ENCODE results near the gene FRMD5. TPM values are rescaled to one million over a fixed set of nuclear protein-coding genes. Genes with fewer than 3 reads are reported as not detected.

Gene FRMD5
- polyA plus RNA-seq, 3 donors: not detected

DNA sequence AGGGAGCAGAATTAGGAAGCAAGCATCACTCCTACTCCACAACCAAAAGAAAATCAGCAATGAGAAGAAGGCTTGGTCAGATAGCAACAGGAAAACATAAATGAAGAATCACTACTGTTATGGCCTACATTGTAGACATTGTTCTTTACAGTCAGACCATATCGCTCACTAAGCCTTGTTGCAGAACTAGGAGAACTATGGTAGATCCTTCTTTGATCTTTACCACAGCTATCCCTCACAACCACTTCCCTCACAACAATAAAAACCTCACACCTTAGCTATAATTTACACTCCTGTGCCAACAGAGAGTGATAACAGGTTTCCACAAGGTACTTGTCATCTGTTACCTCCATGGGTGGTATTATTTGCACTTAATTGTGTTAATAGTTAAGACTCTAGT lies 241.7 kb downstream of the FRMD5 start:
- H3K4me1 ChIP-seq (ENCODE audit: control insufficient read depth in 1 of 2, insufficient read depth in 2 of 2, low read length in 2 of 2): no peaks in the 10 kb centered on the region
- Mint-ChIP-seq H3K36me3 (no peaks in the 10 kb centered on the region), H3K9me3 (no peaks in the 10 kb centered on the region), H3K27ac (no peak overlapping the region), H3K4me1 (no peaks in the 10 kb centered on the region), H3K27me3 (ENCODE audit: low read depth in 3 of 3) (peaks cover 3 to 16% (median 5%) of the 10 kb centered on the region in 3 donors), H3K4me3 (no peak overlapping the region)
- H3K4me3 ChIP-seq (replicated peaks in 1 of 3; ENCODE audit: low read depth in 2 of 3, low read length in 3 of 3): no peak overlapping the region
- intact Hi-C loops (cut with micrococcal nuclease): no loop called here
- no peak for DNase-seq
- no peaks in the 10 kb centered on the region for H3K36me3 ChIP-seq (replicated peaks in 1 of 2; ENCODE audit: control insufficient read depth in 1 of 2, insufficient read depth in 2 of 2, low read length in 2 of 2)
- peaks cover 0 to 2% of the 10 kb centered on the region in 2 donors for H3K27me3 ChIP-seq (ENCODE audit: control insufficient read depth in 2 of 2, insufficient read depth in 2 of 2, low read length in 2 of 2)
- WGBS (ENCODE audit: insufficient coverage): 100% methylated on average over 1 of the region's 1 CpG
- H2AFZ ChIP-seq (ENCODE audit: insufficient read depth, low read depth, low read length, poor library complexity, severe bottlenecking): no peak overlapping the region
- H3K79me2 ChIP-seq (ENCODE audit: insufficient read depth, low read length): no peaks in the 10 kb centered on the region
- no peak overlapping the region for H3K9ac ChIP-seq (ENCODE audit: insufficient read depth, low read length, poor library complexity, severe bottlenecking)
- no peak overlapping the region for H3K4me2 ChIP-seq (replicated peaks; ENCODE audit: extremely low read depth, low read length, poor library complexity, severe bottlenecking)
- no peaks in the 10 kb centered on the region for H3K9me3 ChIP-seq (replicated peaks in 1 of 2; ENCODE audit: control insufficient read depth in 1 of 2, insufficient read depth in 1 of 2, low read length in 2 of 2)
- H4K20me1 ChIP-seq (ENCODE audit: insufficient read depth, low read length): no peaks in the 10 kb centered on the region
- H3K27ac ChIP-seq (ENCODE audit: low read depth in 1 of 2, low read length in 2 of 2): no peak overlapping the region
- TF ChIP-seq CTCF (IDR thresholded peaks at IDR 0.05): no peak

DNA sequence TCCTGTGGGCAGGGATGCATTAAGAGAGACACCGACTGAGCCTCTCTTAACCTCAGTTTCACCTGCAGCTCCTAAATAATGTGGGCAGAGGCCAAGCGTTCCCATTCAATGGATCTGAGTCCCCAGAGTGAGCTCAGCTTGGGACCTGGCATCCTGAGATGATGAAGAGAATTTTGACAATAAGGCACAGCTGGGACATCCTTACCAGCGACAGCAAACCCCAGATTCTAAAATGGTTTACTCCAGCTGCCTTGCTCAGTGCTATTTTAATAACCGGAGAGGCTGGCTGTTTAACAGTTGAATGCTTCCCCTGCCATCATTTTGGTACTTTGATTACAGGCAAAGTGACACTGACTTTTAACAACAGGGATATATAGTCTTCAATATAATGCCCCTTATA lies 244.5 kb downstream of the FRMD5 start:
- Histone ChIP-seq H3K9ac (ENCODE audit: insufficient read depth, low read length, poor library complexity, severe bottlenecking) (no peak overlapping the region), H2AFZ (ENCODE audit: insufficient read depth, low read depth, low read length, poor library complexity, severe bottlenecking) (no peak overlapping the region), H3K27me3 (ENCODE audit: control insufficient read depth in 2 of 2, insufficient read depth in 2 of 2, low read length in 2 of 2) (no peaks in the 10 kb centered on the region), H3K9me3 (replicated peaks in 1 of 2; ENCODE audit: control insufficient read depth in 1 of 2, insufficient read depth in 1 of 2, low read length in 2 of 2) (no peaks in the 10 kb centered on the region), H3K4me2 (replicated peaks; ENCODE audit: extremely low read depth, low read length, poor library complexity, severe bottlenecking) (no peak overlapping the region), H3K36me3 (replicated peaks in 1 of 2; ENCODE audit: control insufficient read depth in 1 of 2, insufficient read depth in 2 of 2, low read length in 2 of 2) (no peaks in the 10 kb centered on the region), H3K4me1 (ENCODE audit: control insufficient read depth in 1 of 2, insufficient read depth in 2 of 2, low read length in 2 of 2) (no peaks in the 10 kb centered on the region), H3K4me3 (replicated peaks in 1 of 3; ENCODE audit: low read depth in 2 of 3, low read length in 3 of 3) (no peak overlapping the region), H3K27ac (ENCODE audit: low read depth in 1 of 2, low read length in 2 of 2) (no peak overlapping the region), H4K20me1 (ENCODE audit: insufficient read depth, low read length) (no peaks in the 10 kb centered on the region), H3K79me2 (ENCODE audit: insufficient read depth, low read length) (no peaks in the 10 kb centered on the region)
- 100% methylated on average over 2 of the region's 4 CpGs for WGBS (ENCODE audit: insufficient coverage)
- no peak overlapping the region for H3K4me3 Mint-ChIP-seq
- TF ChIP-seq CTCF (IDR thresholded peaks at IDR 0.05): no peak
- peaks cover 2 to 11% (median 5%) of the 10 kb centered on the region in 3 donors for H3K27me3 Mint-ChIP-seq (ENCODE audit: low read depth in 3 of 3)
- peaks cover 0 to 5% (median 0%) of the 10 kb centered on the region in 7 donors for H3K9me3 Mint-ChIP-seq
- DNase-seq: no peak
- no peaks in the 10 kb centered on the region for H3K4me1 Mint-ChIP-seq
- intact Hi-C loops (cut with micrococcal nuclease): no loop called here
- H3K36me3 Mint-ChIP-seq: no peaks in the 10 kb centered on the region
- no peak overlapping the region for H3K27ac Mint-ChIP-seq
